DMS79 treated with DMSO at 0.1 percent for 48 hours (cell line): ENCODE measurements around the gene CEP70.
"Not testable (repeated sequence)": the region's sequence is repeated elsewhere in the genome, so short reads cannot be mapped to it uniquely, and the experiment has no call there.

Experiments used
- DNase-seq: peaks from one replicate; lab custom pipeline; 2025; lab: John Stamatoyannopoulos, UW

Gene CEP70

GRCh38 chr3:138468886-138469285, 125.2 kb downstream of the CEP70 start:
- DNase-seq: peak; percentile 7

GRCh38 chr3:138468451-138468850, 125.6 kb downstream of the CEP70 start:
- DNase-seq: no peak

GRCh38 chr3:138467931-138468330, 126.1 kb downstream of the CEP70 start:
- DNase-seq: no peak

GRCh38 chr3:138465925-138466324, 128.1 kb downstream of the CEP70 start:
- peak; percentile 25 for DNase-seq

- no peak for DNase-seq
Observed at GRCh38 chr3:138465451-138465850, 128.6 kb downstream of the CEP70 start.

- DNase-seq: no peak
Observed at GRCh38 chr3:138464491-138464860, 129.6 kb downstream of the CEP70 start.

GRCh38 chr3:138463724-138464490, 130.2 kb downstream of the CEP70 start:
- DNase-seq: no peak

- no peak for DNase-seq
Observed at GRCh38 chr3:138461896-138462295, 132.2 kb downstream of the CEP70 start.

- no peak for DNase-seq
Observed at GRCh38 chr3:138461246-138461645, 132.8 kb downstream of the CEP70 start.

GRCh38 chr3:138460536-138461205, 133.4 kb downstream of the CEP70 start:
- DNase-seq: no peak

- DNase-seq: no peak
Observed at GRCh38 chr3:138459619-138460535, 134.2 kb downstream of the CEP70 start.

GRCh38 chr3:138458774-138459499, 135.1 kb downstream of the CEP70 start:
- no peak for DNase-seq

GRCh38 chr3:138457863-138458735, 136.0 kb downstream of the CEP70 start:
- DNase-seq: no peak

GRCh38 chr3:138456961-138457862, 136.8 kb downstream of the CEP70 start:
- DNase-seq: no peak

- no peak for DNase-seq
Observed at GRCh38 chr3:138455801-138456716, 138.0 kb downstream of the CEP70 start.

GRCh38 chr3:138453940-138454339, 140.1 kb downstream of the CEP70 start:
- not testable (repeated sequence) for DNase-seq

- no peak for DNase-seq
Observed at GRCh38 chr3:138452436-138452835, 141.6 kb downstream of the CEP70 start.

GRCh38 chr3:138451595-138452162, 142.4 kb downstream of the CEP70 start:
- DNase-seq: no peak
